ENCODE measurements around the gene ZNF782. TPM values are rescaled to one million over a fixed set of nuclear protein-coding genes. Genes with fewer than 3 reads are reported as not detected.

The ZNF782 gene
- total and polyA plus RNA-seq, 2 of the 8 experiments (the other 6 are each of a cell fraction or from before 2014, with no cell fraction given) = 1.4 to 7.4 TPM

DNA sequence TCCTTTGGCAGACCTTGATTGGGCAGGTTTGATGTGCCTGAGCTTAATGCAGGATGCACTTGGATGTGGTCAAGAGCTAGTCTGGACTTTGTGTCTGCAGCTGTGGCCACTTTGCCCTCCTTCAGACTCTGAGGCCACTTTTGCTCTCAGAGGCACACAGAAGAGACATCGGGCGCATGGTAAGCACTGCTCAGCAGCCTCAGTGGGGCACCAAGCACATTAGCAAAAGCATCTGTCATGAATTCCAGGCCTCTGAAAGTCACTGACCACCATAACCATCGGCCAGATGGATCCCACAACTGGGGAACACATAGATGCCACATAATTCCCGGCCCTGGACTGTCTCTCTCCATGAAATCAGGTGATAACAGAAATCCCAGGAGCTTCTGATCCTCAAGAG, 34.3 kb upstream of the ZNF782 start:
- no peak overlapping the region for H2BK15ac ChIP-seq (ENCODE audit: low read length)
- no peak overlapping the region for H2BK120ac ChIP-seq (replicated peaks; ENCODE audit: low read depth, low read length)
- no peak overlapping the region for H4K91ac ChIP-seq (replicated peaks; ENCODE audit: insufficient read length, low read length)
- no peak overlapping the region for H4K5ac ChIP-seq (ENCODE audit: insufficient read length, low read depth, low read length)
- no peaks in the 10 kb centered on the region; the same call in 1 of the 2 replicates for H3K79me1 ChIP-seq (ENCODE audit: low read depth, low read length)
- H2BK12ac ChIP-seq (ENCODE audit: low read depth, low read length) = no peak overlapping the region
- H3K23ac ChIP-seq (ENCODE audit: insufficient read length) = no peak overlapping the region
- no peak overlapping the region for H3K18ac ChIP-seq (ENCODE audit: extremely low read depth, low read length)
- H3K27me3 ChIP-seq (replicated peaks in 1 of 4; ENCODE audit: control insufficient read depth in 3 of 4, extremely low read depth in 1 of 4, insufficient read depth in 3 of 4, low read length in 3 of 4) = no peaks in the 10 kb centered on the region
- no peak overlapping the region for H3K4ac ChIP-seq (replicated peaks; ENCODE audit: insufficient read length, low read depth, low read length)
- H3K36me3 ChIP-seq (ENCODE audit: control insufficient read depth in 2 of 4, insufficient read depth in 4 of 4, low read length in 3 of 4) = no peaks in the 10 kb centered on the region
- POLR2A ChIA-PET (ENCODE audit: partially characterized antibody) = interaction anchor here (1.0 to 1.6 kb wide), 2 partner anchors 13 to 334 kb away, joined by 3 to 4 read pairs; no protein-coding TSS in a partner anchor
- DNase-seq (ENCODE audit: low read depth in 1 of 2, low spot score in 2 of 2) = no peak
- H3K4me3 ChIP-seq (ENCODE audit: extremely low read depth in 1 of 4, insufficient read depth in 2 of 4, low read depth in 3 of 4, low read length in 4 of 4) = no peak overlapping the region
- TF ChIP-seq CHD1 (IDR thresholded peaks at IDR 0.05; ENCODE audit: low read depth, low read length) (no peak), POLR2AphosphoS5 (IDR thresholded peaks at IDR 0.05; ENCODE audit: low read depth, low read length) (0 out of 2 replicates have a peak, but pooled peaks have one; percentile 27)
- H3K14ac ChIP-seq (ENCODE audit: insufficient read length) = no peak overlapping the region
- no peak overlapping the region for H3K56ac ChIP-seq (replicated peaks; ENCODE audit: insufficient read length, low read depth, low read length)
- FAIRE-seq = no peak
- no peaks in the 10 kb centered on the region for H4K20me1 ChIP-seq (replicated peaks in 1 of 2; ENCODE audit: control insufficient read depth in 1 of 2, insufficient read depth in 2 of 2, low read length in 2 of 2)
- H3K27ac ChIP-seq (ENCODE audit: low read depth, low read length) = no peak overlapping the region
- CTCF ChIA-PET (ENCODE audit: partially characterized antibody) = interaction anchor here (2.7 kb wide), 1 partner anchor 14 kb away, joined by 17 read pairs; no protein-coding TSS in a partner anchor
- H2AK5ac ChIP-seq (ENCODE audit: low read depth, low read length) = no peak overlapping the region
- no peak overlapping the region for H3K9ac ChIP-seq (replicated peaks in 1 of 4; ENCODE audit: extremely low read depth in 1 of 4, low read depth in 3 of 4, low read length in 3 of 4)
- H4K8ac ChIP-seq (ENCODE audit: extremely low read depth, insufficient read depth, low read length) = no peak overlapping the region
- no peak overlapping the region for H2BK5ac ChIP-seq (ENCODE audit: low read depth, low read length)
- no peak overlapping the region for H2AFZ ChIP-seq (ENCODE audit: low read length)
- H2BK20ac ChIP-seq (ENCODE audit: low read length) = no peak overlapping the region
- no peaks in the 10 kb centered on the region for H3K9me3 ChIP-seq (ENCODE audit: insufficient read depth in 2 of 2, low read depth in 1 of 2, low read length in 1 of 2)
- H3K23me2 ChIP-seq (ENCODE audit: low read depth, low read length) = no peaks in the 10 kb centered on the region
- no peaks in the 10 kb centered on the region for H3K4me1 ChIP-seq (replicated peaks in 1 of 4; ENCODE audit: control insufficient read depth in 3 of 4, insufficient read depth in 4 of 4, low read length in 3 of 4)
- H3K4me2 ChIP-seq (ENCODE audit: insufficient read depth in 1 of 2, low read depth in 2 of 2, low read length in 2 of 2) = no peak overlapping the region
- WGBS, 2 experiments (ENCODE audit: extremely low coverage in 1 of 2, insufficient coverage in 1 of 2, insufficient read length in 1 of 2, insufficient replicate concordance in 2 of 2, low coverage in 1 of 2, low lambda C conversion rate in 2 of 2, missing lambda C conversion rate in 1 of 2) = 100% methylated on average over 4 of the region's 4 CpGs; no CpG with 5 or more reads in 1 of the 2 experiments
- H3K79me2 ChIP-seq (ENCODE audit: control insufficient read depth in 1 of 2, insufficient read depth in 2 of 2, low read length in 2 of 2) = no peaks in the 10 kb centered on the region
